GM19438 (cell line): ENCODE measurements around the gene MCM5.
"Not testable (repeated sequence)": the region's sequence is repeated elsewhere in the genome, so short reads cannot be mapped to it uniquely, and the experiment has no call there.

ENCODE experiments used
- ATAC-seq: cut with Tn5 transposase; IDR thresholded peaks from one replicate; pipeline ENCODE4 v1.9.1; 2021; ENCODE audit warnings: low read depth; ENCODE audit not compliant: unreplicated experiment

MCM5 gene

GRCh38 chr22:35467681-35468434, 67.9 kb downstream of the MCM5 start:
- ATAC-seq = no peak

GRCh38 chr22:35470903-35471321, 71.0 kb downstream of the MCM5 start:
- no peak for ATAC-seq

GRCh38 chr22:35471566-35471965, 71.6 kb downstream of the MCM5 start:
- ATAC-seq = not testable (repeated sequence)

- no peak for ATAC-seq
Observed at GRCh38 chr22:35472488-35472887, 72.5 kb downstream of the MCM5 start.

- no peak for ATAC-seq
Observed at GRCh38 chr22:35473971-35474370, 74.0 kb downstream of the MCM5 start.
